ENCODE data around the gene BLOC1S1. TPM values are rescaled to one million over a fixed set of nuclear protein-coding genes. Genes with fewer than 3 reads are reported as not detected.

BLOC1S1 gene
- total and polyA plus RNA-seq, 9 of the 15 experiments (the other 6 are each of a cell fraction or from before 2014, with no cell fraction given), result 75.2 to 161 (median 98.8) TPM

DNA sequence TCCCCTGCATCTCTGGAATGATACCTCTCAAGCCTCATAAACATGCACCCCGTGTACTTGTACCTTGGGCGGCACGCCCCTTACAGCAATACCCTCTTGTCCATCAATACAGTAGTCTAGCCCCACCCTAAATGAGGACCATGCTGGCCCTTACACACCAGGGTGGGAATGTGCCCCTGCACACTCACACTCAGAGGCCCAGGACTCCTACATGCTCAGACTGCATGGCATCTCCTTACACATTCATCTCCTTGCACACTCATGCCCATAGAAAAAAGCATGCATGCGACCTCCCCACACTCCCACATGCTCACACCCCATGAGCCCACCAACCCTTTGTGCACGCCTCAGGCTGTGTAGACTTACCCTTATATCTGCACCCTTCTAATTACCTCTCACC is 30.2 kb upstream of the BLOC1S1 start (continued):
- TF ChIP-seq, protein P1, sequence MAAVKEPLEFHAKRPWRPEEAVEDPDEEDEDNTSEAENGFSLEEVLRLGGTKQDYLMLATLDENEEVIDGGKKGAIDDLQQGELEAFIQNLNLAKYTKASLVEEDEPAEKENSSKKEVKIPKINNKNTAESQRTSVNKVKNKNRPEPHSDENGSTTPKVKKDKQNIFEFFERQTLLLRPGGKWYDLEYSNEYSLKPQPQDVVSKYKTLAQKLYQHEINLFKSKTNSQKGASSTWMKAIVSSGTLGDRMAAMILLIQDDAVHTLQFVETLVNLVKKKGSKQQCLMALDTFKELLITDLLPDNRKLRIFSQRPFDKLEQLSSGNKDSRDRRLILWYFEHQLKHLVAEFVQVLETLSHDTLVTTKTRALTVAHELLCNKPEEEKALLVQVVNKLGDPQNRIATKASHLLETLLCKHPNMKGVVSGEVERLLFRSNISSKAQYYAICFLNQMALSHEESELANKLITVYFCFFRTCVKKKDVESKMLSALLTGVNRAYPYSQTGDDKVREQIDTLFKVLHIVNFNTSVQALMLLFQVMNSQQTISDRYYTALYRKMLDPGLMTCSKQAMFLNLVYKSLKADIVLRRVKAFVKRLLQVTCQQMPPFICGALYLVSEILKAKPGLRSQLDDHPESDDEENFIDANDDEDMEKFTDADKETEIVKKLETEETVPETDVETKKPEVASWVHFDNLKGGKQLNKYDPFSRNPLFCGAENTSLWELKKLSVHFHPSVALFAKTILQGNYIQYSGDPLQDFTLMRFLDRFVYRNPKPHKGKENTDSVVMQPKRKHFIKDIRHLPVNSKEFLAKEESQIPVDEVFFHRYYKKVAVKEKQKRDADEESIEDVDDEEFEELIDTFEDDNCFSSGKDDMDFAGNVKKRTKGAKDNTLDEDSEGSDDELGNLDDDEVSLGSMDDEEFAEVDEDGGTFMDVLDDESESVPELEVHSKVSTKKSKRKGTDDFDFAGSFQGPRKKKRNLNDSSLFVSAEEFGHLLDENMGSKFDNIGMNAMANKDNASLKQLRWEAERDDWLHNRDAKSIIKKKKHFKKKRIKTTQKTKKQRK (IDR thresholded peaks at IDR 0.05; ENCODE audit: borderline replicate concordance, low read depth, low read length), result no peak
- TF ChIP-seq BRD9 (IDR thresholded peaks at IDR 0.05; ENCODE audit: low read depth, partially characterized antibody), result no peak
- TF ChIP-seq TAF7 (tag; IDR thresholded peaks at IDR 0.05), result no peak

DNA sequence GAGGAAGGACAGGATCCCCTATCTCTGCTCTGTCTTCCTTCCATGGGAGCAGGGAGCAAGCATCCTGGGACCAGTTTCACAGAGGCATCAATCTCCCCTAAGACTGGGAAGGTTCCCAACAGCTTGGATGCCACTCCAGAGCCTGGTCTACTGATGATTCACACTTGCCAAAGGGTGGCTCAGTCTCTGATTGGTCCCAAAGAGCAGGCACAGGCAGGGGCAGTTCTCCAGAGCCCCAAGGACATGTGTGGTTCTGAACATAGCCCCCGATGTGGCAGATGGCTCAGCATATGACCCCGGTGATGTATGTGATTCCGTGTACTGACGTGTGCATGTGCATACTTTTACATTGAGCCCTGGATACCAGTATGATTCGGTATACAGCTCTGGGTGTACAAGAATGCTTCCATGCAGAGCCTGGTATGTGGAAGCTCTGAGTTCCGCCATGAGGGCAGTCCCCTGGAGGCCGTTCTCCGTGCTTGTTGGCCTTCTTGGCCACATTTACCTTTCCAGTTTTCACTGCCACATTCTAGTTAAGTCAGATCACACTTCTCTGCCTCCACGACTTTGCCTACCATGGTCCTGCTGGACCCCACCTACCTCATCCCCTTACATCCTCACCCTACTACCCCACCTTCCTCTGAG is 29.4 kb upstream of the BLOC1S1 start:
- Histone ChIP-seq H2AFZ (ENCODE audit: low read depth, low read length) (no peak overlapping the region), H3K9ac (ENCODE audit: insufficient read depth in 1 of 2, low read depth in 2 of 2, low read length in 2 of 2) (no peak overlapping the region; a peak in 1 of 4 replicates), H3K4me1 (replicated peaks in 1 of 2; ENCODE audit: control insufficient read depth in 2 of 2, insufficient read depth in 2 of 2, low read length in 2 of 2) (peaks cover 0 to 7% of the 10 kb centered on the region in 2 experiments; a peak in 2 of 5 replicates), H3K79me2 (ENCODE audit: control insufficient read depth, insufficient read depth, low read length) (no peaks in the 10 kb centered on the region), H3K4me3 (no peak overlapping the region), H4K20me1 (replicated peaks; ENCODE audit: control insufficient read depth, insufficient read depth, low read length) (no peaks in the 10 kb centered on the region), H3K27me3 (ENCODE audit: control insufficient read depth in 2 of 2, insufficient read depth in 2 of 2, low read length in 2 of 2) (peaks cover 38 to 54% of the 10 kb centered on the region in 2 experiments), H3K4me2 (ENCODE audit: insufficient read depth, low read length) (no peak overlapping the region), H3K9me3 (replicated peaks; ENCODE audit: control insufficient read depth, insufficient read depth, low read depth, low read length) (no peaks in the 10 kb centered on the region), H3K9me1 (ENCODE audit: control insufficient read depth, insufficient read depth, low read length) (no peaks in the 10 kb centered on the region), H3K27ac (ENCODE audit: extremely low read depth, low read depth, low read length) (no peak overlapping the region), H3K36me3 (ENCODE audit: control insufficient read depth, insufficient read depth, low read length) (no peaks in the 10 kb centered on the region)
- in situ Hi-C loops (cut with MboI) (no loop called here), intact Hi-C loops (cut with micrococcal nuclease) (no loop called here)
- 2% methylated on average over 9 of the region's 9 CpGs for WGBS (ENCODE audit: insufficient coverage, low coverage, missing lambda C conversion rate)
- no peak for TF ChIP-seq RFX7 (CRISPR knock-in tag; IDR thresholded peaks at IDR 0.05)
- no peak for TF ChIP-seq NFXL1 (CRISPR knock-in tag; IDR thresholded peaks at IDR 0.05)
- no peak for TF ChIP-seq ZNF764 (CRISPR knock-in tag; IDR thresholded peaks at IDR 0.05; ENCODE audit: low read depth)
- no peak for TF ChIP-seq MEF2D (tag; conservative IDR thresholded peaks at IDR 0.05; ENCODE audit: low read depth)
- TF ChIP-seq GTF2F1 (IDR thresholded peaks at IDR 0.05; ENCODE audit: low read depth, low read length), result no peak
- TF ChIP-seq, protein P2, sequence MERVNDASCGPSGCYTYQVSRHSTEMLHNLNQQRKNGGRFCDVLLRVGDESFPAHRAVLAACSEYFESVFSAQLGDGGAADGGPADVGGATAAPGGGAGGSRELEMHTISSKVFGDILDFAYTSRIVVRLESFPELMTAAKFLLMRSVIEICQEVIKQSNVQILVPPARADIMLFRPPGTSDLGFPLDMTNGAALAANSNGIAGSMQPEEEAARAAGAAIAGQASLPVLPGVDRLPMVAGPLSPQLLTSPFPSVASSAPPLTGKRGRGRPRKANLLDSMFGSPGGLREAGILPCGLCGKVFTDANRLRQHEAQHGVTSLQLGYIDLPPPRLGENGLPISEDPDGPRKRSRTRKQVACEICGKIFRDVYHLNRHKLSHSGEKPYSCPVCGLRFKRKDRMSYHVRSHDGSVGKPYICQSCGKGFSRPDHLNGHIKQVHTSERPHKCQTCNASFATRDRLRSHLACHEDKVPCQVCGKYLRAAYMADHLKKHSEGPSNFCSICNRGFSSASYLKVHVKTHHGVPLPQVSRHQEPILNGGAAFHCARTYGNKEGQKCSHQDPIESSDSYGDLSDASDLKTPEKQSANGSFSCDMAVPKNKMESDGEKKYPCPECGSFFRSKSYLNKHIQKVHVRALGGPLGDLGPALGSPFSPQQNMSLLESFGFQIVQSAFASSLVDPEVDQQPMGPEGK (CRISPR knock-in tag; IDR thresholded peaks at IDR 0.05; ENCODE audit: borderline replicate concordance), result no peak
- no peak for TF ChIP-seq ZNF23 (CRISPR knock-in tag; IDR thresholded peaks at IDR 0.05)
- DNase-seq (ENCODE audit: extremely low read depth in 1 of 4, low spot score in 3 of 4), result no peak
- no peak for ATAC-seq
- no TSS peak for BruUV-seq (replicated peaks)
- POLR2A ChIA-PET, result interaction anchor here (1.1 kb wide), 1 partner anchor 17 kb away, joined by 3 read pairs; no protein-coding TSS in a partner anchor
- CTCF ChIA-PET (ENCODE audit: low intra/inter-chr PET ratio), result no interaction called here
- FAIRE-seq, result no peak
